Tibial nerve (tissue), 4 donors: Measurements from ENCODE around the gene PCDHGB4. TPM values are rescaled to one million over a fixed set of nuclear protein-coding genes. Genes with fewer than 3 reads are reported as not detected.
"Not testable (repeated sequence)": the region's sequence is repeated elsewhere in the genome, so short reads cannot be mapped to it uniquely, and the experiment has no call there.

ENCODE experiments used
- DNase-seq, 2 donors: peaks; one replicate each; pipeline ENCODE4 v3.0.0-alpha.2; 2019; ENCODE audit warnings: low spot score in 2 of 2
- H3K27ac ChIP-seq, 4 donors: fragments of 200-600 bp; sonication (generic) in 3 of 4; one replicate each; pipeline ENCODE4 v1.5.1; 2017 to 2019; ENCODE audit warnings: mild to moderate bottlenecking in 1 of 4
- H3K27me3 ChIP-seq, 2 donors: fragments of 200-600 bp; sonication (generic) in 1 of 2; one replicate each; pipeline versions ENCODE4 v1.5.1 to v1.6.0; 2017 to 2019
- H3K36me3 ChIP-seq, 3 donors: fragments of 200-600 bp; sonication (generic); one replicate each; pipeline ENCODE4 v1.5.1; 2018 to 2019
- H3K4me1 ChIP-seq, 4 donors: fragments of 200-600 bp; sonication (generic) in 3 of 4; one replicate each; pipeline ENCODE4 v1.5.1; 2017 to 2019
- H3K4me3 ChIP-seq, 4 donors: fragments of 200-600 bp; sonication (generic) in 3 of 4; one replicate each; pipeline ENCODE4 v1.5.1; 2017 to 2019; ENCODE audit warnings: mild to moderate bottlenecking in 1 of 4, moderate library complexity in 1 of 4
- H3K9me3 ChIP-seq, 4 donors: fragments of 200-600 bp; sonication (generic) in 3 of 4; one replicate each; pipeline ENCODE4 v1.5.1; 2017 to 2019
- CTCF ChIP-seq, 5 experiments: fragments of 200-600 bp in 3 of 5; fragments of 450-650 bp in 2 of 5; sonication (generic) in 3 of 5; IDR thresholded peaks; one replicate each; pipeline ENCODE4 v1.5.1; 2016 to 2019; ENCODE audit warnings: antibody characterized with exemption in 5 of 5, mild to moderate bottlenecking in 3 of 5, moderate library complexity in 2 of 5
- EP300 ChIP-seq, 2 donors: sonication (generic); formaldehyde crosslinking; IDR thresholded peaks; one replicate each; pipeline ENCODE4 v1.6.1; 2017; ENCODE audit warnings: antibody characterized with exemption in 2 of 2, mild to moderate bottlenecking in 1 of 2
- POLR2A ChIP-seq, 2 donors: fragments of 450-650 bp; IDR thresholded peaks; one replicate each; pipeline ENCODE4 v1.6.1; 2017; ENCODE audit warnings: antibody characterized with exemption in 2 of 2, mild to moderate bottlenecking in 2 of 2, moderate library complexity in 2 of 2
- WGBS, 2 donors: methylation state at CpG; one replicate each; pipeline ENCODE4 v1.1.5; 2018; 5-methylcytosine and 5-hydroxymethylcytosine counted together
- total RNA-seq, 4 donors: library from RNA; depleted of rRNA; stranded (reverse); fragments of >200 nt; gene quantifications; one replicate each; pipeline ENCODE4 v1.1.0, GENCODE V29; 2016

The PCDHGB4 gene
- total RNA-seq, 4 donors from 2014 or later, result 9.3 to 12.3 (median 11.1) TPM

- H3K27ac ChIP-seq, result no peak overlapping the region
- H3K4me1 ChIP-seq, result no peaks in the 10 kb centered on the region
- peaks cover 0 to 28% (median 0%) of the 10 kb centered on the region in 3 donors for H3K36me3 ChIP-seq
- no peak overlapping the region for H3K4me3 ChIP-seq
- H3K27me3 ChIP-seq, result no peaks in the 10 kb centered on the region
- WGBS, 2 donors, result 44 to 47% methylated on average over 38 to 52 of the region's 53 CpGs
- no peak for TF ChIP-seq EP300 (IDR thresholded peaks at IDR 0.05)
- no peak for TF ChIP-seq CTCF (IDR thresholded peaks at IDR 0.05)
- peaks cover 6 to 100% (median 59%) of the 10 kb centered on the region in 4 donors for H3K9me3 ChIP-seq
- no peak for DNase-seq
These were observed 40.4 kb downstream of the PCDHGB4 start for GRCh38 chr5:141427783-141428426.

- peak in 1 of 5 experiments; percentile 15 for TF ChIP-seq CTCF (IDR thresholded peaks at IDR 0.05)
- TF ChIP-seq POLR2A (IDR thresholded peaks at IDR 0.05), result no peak
- no peak for TF ChIP-seq EP300 (IDR thresholded peaks at IDR 0.05)
- H3K9me3 ChIP-seq, result peaks cover 6 to 100% (median 54%) of the 10 kb centered on the region in 4 donors
- DNase-seq, result peak in 1 of 2 donors; percentile 38
- H3K36me3 ChIP-seq, result peaks cover 0 to 23% (median 0%) of the 10 kb centered on the region in 3 donors
- no peaks in the 10 kb centered on the region for H3K4me1 ChIP-seq
- no peaks in the 10 kb centered on the region for H3K27me3 ChIP-seq
- 15 to 23% methylated on average over 33 of the region's 33 CpGs for WGBS, 2 donors
- peak within 1 kb of the TSS in 2 of 4 donors; percentile 15 to 41 for H3K4me3 ChIP-seq
- no peak within 1 kb of the TSS for H3K27ac ChIP-seq
These were observed 43.0 kb downstream of the PCDHGB4 start, which contains the start of gene PCDHGA12 for GRCh38 chr5:141430332-141431113. PCDHGA12 (plus strand) TSS chr5:141430507; CDS start chr5:141430760, 253 bp downstream.

- 14 to 17% methylated on average over 19 to 37 of the region's 37 CpGs for WGBS, 2 donors
- Histone ChIP-seq H3K4me1 (no peaks in the 10 kb centered on the region), H3K9me3 (peaks cover 6 to 100% (median 51%) of the 10 kb centered on the region in 4 donors), H3K27me3 (no peaks in the 10 kb centered on the region), H3K27ac (no peak overlapping the region), H3K36me3 (peaks cover 0 to 17% (median 0%) of the 10 kb centered on the region in 3 donors), H3K4me3 (peak overlapping the region in 2 of 4 donors; percentile 15 to 41)
- TF ChIP-seq POLR2A (IDR thresholded peaks at IDR 0.05), result no peak
- TF ChIP-seq CTCF (IDR thresholded peaks at IDR 0.05), result no peak
- TF ChIP-seq EP300 (IDR thresholded peaks at IDR 0.05), result no peak
- DNase-seq, result no peak
These were observed 43.8 kb downstream of the PCDHGB4 start for GRCh38 chr5:141431286-141431685.

GRCh38 chr5:141432308-141432707 is 44.8 kb downstream of the PCDHGB4 start:
- not testable (repeated sequence) for H3K4me3 ChIP-seq, H3K27me3 ChIP-seq, DNase-seq, H3K27ac ChIP-seq, H3K4me1 ChIP-seq
- peaks cover 3 to 100% (median 50%) of the 10 kb centered on the region in 4 donors for H3K9me3 ChIP-seq
- peaks cover 0 to 12% (median 0%) of the 10 kb centered on the region in 3 donors for H3K36me3 ChIP-seq
- 42 to 48% methylated on average over 12 to 22 of the region's 38 CpGs for WGBS, 2 donors

- not testable (repeated sequence) for DNase-seq, H3K4me3 ChIP-seq, H3K27me3 ChIP-seq, H3K4me1 ChIP-seq, H3K27ac ChIP-seq
- 26 to 35% methylated on average over 19 to 29 of the region's 29 CpGs for WGBS, 2 donors
- Histone ChIP-seq H3K9me3 (peaks cover 0 to 100% (median 50%) of the 10 kb centered on the region in 4 donors), H3K36me3 (peaks cover 0 to 12% (median 0%) of the 10 kb centered on the region in 3 donors)
These were observed 45.2 kb downstream of the PCDHGB4 start for GRCh38 chr5:141432726-141433125.

GRCh38 chr5:141434006-141434405 is 46.5 kb downstream of the PCDHGB4 start:
- H3K27me3 ChIP-seq, result no peaks in the 10 kb centered on the region
- H3K4me3 ChIP-seq, result no peak overlapping the region
- peaks cover 0 to 16% (median 0%) of the 10 kb centered on the region in 3 donors for H3K36me3 ChIP-seq
- no peaks in the 10 kb centered on the region for H3K4me1 ChIP-seq
- WGBS, 2 donors, result 82 to 97% methylated on average over 2 of the region's 2 CpGs
- TF ChIP-seq CTCF (IDR thresholded peaks at IDR 0.05) (no peak), POLR2A (IDR thresholded peaks at IDR 0.05) (no peak), EP300 (IDR thresholded peaks at IDR 0.05) (no peak)
- no peak for DNase-seq
- no peak overlapping the region for H3K27ac ChIP-seq
- H3K9me3 ChIP-seq, result peaks cover 0 to 98% (median 46%) of the 10 kb centered on the region in 4 donors
